DND-41 (cell line): ENCODE data around the gene DPEP3.

Source experiments
- EZH2 ChIP-seq: IDR thresholded peaks from 3 replicates; pipeline ENCODE4 v1.6.1; 2012; ENCODE audit warnings: borderline replicate concordance, low read depth, mild to moderate bottlenecking, moderate library complexity, low read length, inconsistent platforms; ENCODE audit not compliant: severe bottlenecking
- TF ChIP-seq, protein P1 (sequence below): IDR thresholded peaks from 2 replicates; pipeline ENCODE4 v1.5.1; 2012; ENCODE audit warnings: borderline replicate concordance, low read length, moderate library complexity, mild to moderate bottlenecking; ENCODE audit not compliant: poor library complexity, severe bottlenecking; ENCODE audit errors: extremely low read depth

- TF ChIP-seq, protein P1, sequence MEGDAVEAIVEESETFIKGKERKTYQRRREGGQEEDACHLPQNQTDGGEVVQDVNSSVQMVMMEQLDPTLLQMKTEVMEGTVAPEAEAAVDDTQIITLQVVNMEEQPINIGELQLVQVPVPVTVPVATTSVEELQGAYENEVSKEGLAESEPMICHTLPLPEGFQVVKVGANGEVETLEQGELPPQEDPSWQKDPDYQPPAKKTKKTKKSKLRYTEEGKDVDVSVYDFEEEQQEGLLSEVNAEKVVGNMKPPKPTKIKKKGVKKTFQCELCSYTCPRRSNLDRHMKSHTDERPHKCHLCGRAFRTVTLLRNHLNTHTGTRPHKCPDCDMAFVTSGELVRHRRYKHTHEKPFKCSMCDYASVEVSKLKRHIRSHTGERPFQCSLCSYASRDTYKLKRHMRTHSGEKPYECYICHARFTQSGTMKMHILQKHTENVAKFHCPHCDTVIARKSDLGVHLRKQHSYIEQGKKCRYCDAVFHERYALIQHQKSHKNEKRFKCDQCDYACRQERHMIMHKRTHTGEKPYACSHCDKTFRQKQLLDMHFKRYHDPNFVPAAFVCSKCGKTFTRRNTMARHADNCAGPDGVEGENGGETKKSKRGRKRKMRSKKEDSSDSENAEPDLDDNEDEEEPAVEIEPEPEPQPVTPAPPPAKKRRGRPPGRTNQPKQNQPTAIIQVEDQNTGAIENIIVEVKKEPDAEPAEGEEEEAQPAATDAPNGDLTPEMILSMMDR: no peak
- no peak for TF ChIP-seq EZH2
Observed at GRCh38 chr16:67933805-67934204, 46.5 kb downstream of the DPEP3 start.
